DMS114 treated with DMSO at 0.1 percent for 48 hours (cell line): Measurements from ENCODE around the gene SLC50A1.
"Not testable (repeated sequence)": the region's sequence is repeated elsewhere in the genome, so short reads cannot be mapped to it uniquely, and the experiment has no call there.

Experiments
- DNase-seq: peaks from one replicate; lab custom pipeline; 2025; ENCODE audit not compliant: unreplicated experiment; lab: John Stamatoyannopoulos, UW

Gene SLC50A1

GRCh38 chr1:155134322-155134721 lies 1.3 kb upstream of the SLC50A1 start:
- DNase-seq, result no peak

GRCh38 chr1:155134880-155135414 lies 705 bp upstream of the SLC50A1 start:
- DNase-seq, result peak; percentile 46

- no peak for DNase-seq
Observed at GRCh38 chr1:155136748-155137147, 1.1 kb downstream of the SLC50A1 start.

GRCh38 chr1:155137154-155137949 lies 1.7 kb downstream of the SLC50A1 start:
- DNase-seq, result no peak

- peak; percentile 86 for DNase-seq
Observed at GRCh38 chr1:155139895-155140629, 4.4 kb downstream of the SLC50A1 start, which contains the start of gene DPM3. DPM3 (minus strand) TSS chr1:155140531; CDS start chr1:155140240, 291 bp downstream.

- no peak for DNase-seq
Observed at GRCh38 chr1:155140630-155140953, 4.9 kb downstream of the SLC50A1 start.

GRCh38 chr1:155141749-155142148 lies 6.1 kb downstream of the SLC50A1 start:
- DNase-seq, result no peak

GRCh38 chr1:155145491-155145890 lies 9.8 kb downstream of the SLC50A1 start:
- DNase-seq, result no peak

- not testable (repeated sequence) for DNase-seq
Observed at GRCh38 chr1:155155996-155156643, 20.5 kb downstream of the SLC50A1 start.

- DNase-seq, result no peak
Observed at GRCh38 chr1:155158991-155159390, 23.3 kb downstream of the SLC50A1 start.

GRCh38 chr1:155160128-155160527 lies 24.5 kb downstream of the SLC50A1 start:
- DNase-seq, result no peak

- not testable (repeated sequence) for DNase-seq
Observed at GRCh38 chr1:155162631-155163030, 27.0 kb downstream of the SLC50A1 start.

- not testable (repeated sequence) for DNase-seq
Observed at GRCh38 chr1:155163785-155164184, 28.1 kb downstream of the SLC50A1 start.

- DNase-seq, result not testable (repeated sequence)
Observed at GRCh38 chr1:155164625-155165024, 29.0 kb downstream of the SLC50A1 start.

- DNase-seq, result no peak
Observed at GRCh38 chr1:155166051-155166470, 30.4 kb downstream of the SLC50A1 start.

- DNase-seq, result no peak
Observed at GRCh38 chr1:155166471-155167165, 31.0 kb downstream of the SLC50A1 start.

- DNase-seq, result peak; percentile 82
Observed at GRCh38 chr1:155167166-155168104, 31.8 kb downstream of the SLC50A1 start.

- not testable (repeated sequence) for DNase-seq
Observed at GRCh38 chr1:155168105-155168445, 32.4 kb downstream of the SLC50A1 start.

GRCh38 chr1:155168456-155169210 lies 33.0 kb downstream of the SLC50A1 start:
- no peak for DNase-seq
